A673 (cell line): ENCODE data around the gene UMAD1.

ENCODE experiments used
- CTCF ChIP-seq: fragments of 300-800, 200-600 bp; sonication (generic); conservative IDR thresholded peaks from 2 replicates; pipeline ENCODE4 v1.5.1; 2017; ENCODE audit warnings: low read depth, mild to moderate bottlenecking, antibody characterized with exemption, low read length, moderate library complexity, mixed read lengths
- EZH2 ChIP-seq: fragments of 200-600 bp; sonication (generic); IDR thresholded peaks from 2 replicates; pipeline ENCODE4 v1.6.1; 2017; ENCODE audit warnings: borderline replicate concordance, low read depth, mild to moderate bottlenecking, mixed read lengths, antibody characterized with exemption, low read length; ENCODE audit not compliant: poor library complexity, severe bottlenecking

- TF ChIP-seq EZH2, result no peak
- no peak for TF ChIP-seq CTCF
These were observed 1.1 kb upstream of the UMAD1 start for GRCh38 chr7:7639421-7639820.
